NCI-H2107 treated with DMSO at 0.1 percent for 48 hours (cell line): Measurements from ENCODE around the gene ZC3H7A.
"Not testable (repeated sequence)": the region's sequence is repeated elsewhere in the genome, so short reads cannot be mapped to it uniquely, and the experiment has no call there.

Experiments used
- DNase-seq: peaks from one replicate; lab custom pipeline; 2025; ENCODE audit not compliant: unreplicated experiment; lab: John Stamatoyannopoulos, UW

ZC3H7A gene

GRCh38 chr16:11797166-11797956 lies at the start of gene ZC3H7A:
ZC3H7A (minus strand) TSS chr16:11797258; CDS start chr16:11782354, 14,904 bp downstream.
- peak; percentile 78 for DNase-seq

DNA sequence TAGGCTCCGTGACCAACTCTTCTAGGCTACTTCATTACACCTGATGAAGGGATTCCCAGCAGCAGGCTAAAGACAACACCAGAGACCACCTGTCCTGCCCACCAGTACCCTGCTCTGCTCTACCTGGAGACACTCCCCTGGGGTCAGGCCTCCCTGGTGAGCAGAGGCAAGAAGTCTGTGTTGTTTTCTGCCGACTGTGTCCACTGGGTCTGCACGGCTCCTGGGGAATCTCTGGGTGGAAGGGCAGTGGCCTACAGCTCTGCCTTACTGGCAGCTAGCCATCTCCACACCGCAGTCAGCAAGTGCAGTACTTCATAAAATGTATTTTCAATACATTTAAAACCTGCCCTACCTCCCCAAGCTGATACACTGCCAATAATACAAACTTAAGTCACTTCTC lies 47.4 kb upstream of the ZC3H7A start:
- no peak for DNase-seq

DNA sequence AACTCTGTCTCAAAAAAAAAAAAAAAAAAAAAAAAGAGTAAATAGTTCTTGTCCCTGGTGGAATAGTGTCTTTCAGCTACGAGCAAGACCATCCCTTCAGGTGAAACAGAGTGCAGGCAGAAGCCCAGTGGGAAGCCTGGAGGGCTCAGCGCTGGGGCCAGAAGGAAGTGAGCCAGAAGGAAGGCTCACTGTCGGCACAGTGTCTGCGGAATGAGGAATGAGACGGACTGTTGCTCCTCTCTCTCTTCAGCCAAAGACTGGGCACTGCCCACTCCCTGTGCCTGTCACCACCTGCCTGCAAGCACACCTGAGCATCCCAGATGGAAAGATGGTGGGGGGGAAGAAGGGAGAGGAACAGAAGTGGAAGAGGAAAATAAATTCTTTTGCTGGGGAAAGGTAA lies 46.8 kb upstream of the ZC3H7A start:
- no peak for DNase-seq

DNA sequence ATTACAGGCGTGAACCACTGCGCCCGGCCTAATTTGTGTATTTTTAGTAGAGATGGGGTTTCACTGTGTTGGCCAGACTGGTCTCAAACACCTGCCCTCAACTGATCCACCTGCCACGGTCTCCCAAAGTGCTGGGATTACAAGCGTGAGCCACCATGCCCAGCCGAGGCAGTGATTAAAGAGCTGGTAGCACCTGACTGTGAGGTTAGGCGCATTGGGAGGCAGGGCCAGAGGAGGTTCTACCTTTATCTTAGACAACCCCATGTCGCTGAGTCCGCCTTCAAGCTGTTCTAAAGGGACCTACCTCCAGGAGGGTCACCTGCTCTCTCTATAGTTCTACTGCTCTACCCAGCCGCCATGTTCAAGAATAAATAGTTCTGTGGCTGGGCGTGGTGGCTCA lies 46.1 kb upstream of the ZC3H7A start:
- no peak for DNase-seq

DNA sequence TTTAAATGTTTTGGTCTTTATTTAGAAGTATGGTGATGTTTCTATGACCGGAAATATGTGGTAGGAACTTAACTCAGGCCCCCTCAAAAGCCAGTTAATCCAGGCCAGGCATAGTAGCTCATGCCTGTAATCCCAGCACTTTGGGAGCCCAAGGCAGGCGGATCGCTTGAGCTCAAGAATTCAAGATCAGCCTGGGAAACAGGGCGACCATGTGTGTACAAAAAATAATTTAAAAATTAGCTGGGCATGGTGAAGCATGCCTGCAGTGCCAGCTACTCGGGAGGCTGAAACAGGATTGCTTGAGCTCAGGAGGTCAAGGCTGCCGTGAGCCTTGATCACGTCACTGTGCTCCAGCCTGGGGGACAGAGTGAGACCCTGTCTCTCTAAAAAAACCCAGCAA lies 44.0 kb upstream of the ZC3H7A start:
- no peak for DNase-seq

GRCh38 chr16:11836650-11837244 lies 39.7 kb upstream of the ZC3H7A start:
- DNase-seq: no peak

- no peak for DNase-seq
These were observed 39.0 kb upstream of the ZC3H7A start for GRCh38 chr16:11835891-11836649.

GRCh38 chr16:11835309-11835708 lies 38.3 kb upstream of the ZC3H7A start:
- no peak for DNase-seq

DNA sequence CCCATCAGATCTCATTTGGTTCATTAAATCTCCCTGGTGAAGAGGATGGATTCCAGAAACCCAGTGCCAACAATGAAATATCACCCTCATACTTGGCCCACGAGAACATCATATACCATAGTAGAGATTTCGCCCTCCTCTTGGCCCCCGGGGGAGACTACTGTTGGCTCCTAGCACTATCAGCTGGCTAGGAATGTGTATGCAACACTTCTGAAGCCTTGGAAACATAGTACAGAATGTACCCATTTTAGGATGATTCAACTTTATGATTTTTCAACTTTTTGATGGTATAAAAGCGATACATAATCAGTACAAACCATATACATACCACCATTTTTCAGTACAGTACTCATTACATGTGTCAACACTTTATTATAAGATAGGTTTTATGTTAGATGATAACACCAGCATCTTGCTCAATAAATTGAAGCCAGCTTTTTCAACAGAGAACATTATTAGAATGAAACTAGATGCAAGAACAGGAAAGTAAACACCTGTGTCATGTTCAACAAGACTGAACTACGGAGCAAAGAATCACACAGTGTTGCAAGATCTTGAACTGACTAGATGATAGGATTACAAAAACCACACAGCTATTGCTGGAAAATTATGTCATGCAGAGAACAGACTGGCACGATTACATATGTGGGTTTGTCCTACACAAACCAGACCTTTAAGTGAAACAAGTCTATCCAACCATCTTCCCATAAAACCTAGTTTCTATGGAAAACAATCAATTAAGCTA lies 37.1 kb upstream of the ZC3H7A start:
- peak; percentile 80 for DNase-seq

DNA sequence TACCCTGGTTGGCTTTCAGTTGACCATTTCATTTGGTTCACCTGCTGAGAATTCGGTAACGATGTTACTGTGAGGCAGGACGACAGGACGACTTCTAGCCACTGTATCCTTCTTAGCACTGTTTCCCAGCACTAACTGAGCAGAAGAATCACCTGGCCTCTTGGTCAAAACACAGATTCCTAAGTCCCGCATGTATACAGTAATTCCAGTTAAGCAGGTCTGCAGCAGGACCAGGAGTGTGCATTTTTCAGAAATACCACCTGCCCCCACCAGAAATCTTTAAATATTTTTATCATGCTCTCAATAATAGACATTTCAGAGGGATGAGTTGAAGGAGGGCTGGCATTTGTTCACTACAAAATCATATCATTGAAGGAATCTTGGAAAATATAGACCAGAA lies 31.6 kb upstream of the ZC3H7A start:
- DNase-seq: no peak

- not testable (repeated sequence) for DNase-seq
These were observed 28.6 kb upstream of the ZC3H7A start for GRCh38 chr16:11825520-11826165.

DNA sequence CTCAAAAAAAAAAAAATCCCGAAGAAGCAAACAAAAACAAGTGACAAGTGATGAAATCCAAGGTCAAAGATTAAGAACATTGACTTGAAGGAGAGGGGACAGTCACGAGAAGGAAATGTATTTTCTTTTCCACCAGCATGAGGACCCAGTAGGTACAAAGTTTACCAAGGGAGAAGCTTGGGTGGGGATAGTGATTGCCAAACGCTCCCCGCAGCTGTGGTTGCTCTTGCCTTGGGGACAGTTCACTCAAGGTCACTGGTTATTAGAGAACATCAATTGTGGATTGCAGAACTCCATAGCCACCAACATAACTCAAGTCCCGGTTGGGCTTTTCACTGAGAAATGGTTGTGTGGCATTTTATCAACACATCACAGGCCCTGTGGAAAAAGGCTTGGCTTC lies 27.3 kb upstream of the ZC3H7A start:
- no peak for DNase-seq

DNA sequence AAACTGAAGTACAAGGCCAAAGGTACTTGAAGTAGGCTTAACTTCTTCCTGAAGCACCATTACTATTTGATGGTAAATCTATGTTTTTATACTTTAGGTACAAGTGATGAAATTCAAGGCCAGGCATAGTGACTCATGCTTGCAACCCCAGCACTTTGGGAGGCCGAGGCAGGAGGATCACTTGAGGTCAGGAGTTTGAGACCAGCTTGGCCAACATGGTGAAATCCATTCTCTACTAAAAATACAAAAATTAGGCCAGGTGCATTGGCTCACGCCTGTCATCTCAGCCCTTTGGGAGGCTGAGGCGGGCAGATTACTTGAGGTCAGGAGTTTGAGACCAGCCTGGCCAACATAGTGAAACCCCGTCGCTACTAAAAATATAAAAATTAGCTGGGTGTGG lies 26.6 kb upstream of the ZC3H7A start:
- not testable (repeated sequence) for DNase-seq

DNA sequence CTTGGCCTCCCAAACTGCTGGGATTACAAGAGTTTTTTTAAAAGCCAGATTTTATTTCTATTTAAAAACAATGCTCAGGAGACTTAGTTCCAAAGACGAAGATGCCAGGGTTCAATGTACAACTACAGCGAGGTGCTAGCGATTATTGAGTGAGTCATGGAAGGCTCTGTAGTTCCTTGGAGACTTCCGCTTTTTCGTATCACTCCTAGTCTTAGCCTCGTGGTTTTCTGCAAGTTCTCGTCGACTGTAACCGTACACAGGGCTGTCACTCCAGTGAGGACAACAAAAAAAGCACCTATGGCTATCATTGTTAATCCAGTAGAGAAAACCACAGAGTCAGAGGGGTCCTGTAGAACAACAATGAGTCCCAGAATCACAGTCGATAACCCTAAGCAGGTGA lies 22.7 kb upstream of the ZC3H7A start:
- DNase-seq: peak; percentile 22

DNA sequence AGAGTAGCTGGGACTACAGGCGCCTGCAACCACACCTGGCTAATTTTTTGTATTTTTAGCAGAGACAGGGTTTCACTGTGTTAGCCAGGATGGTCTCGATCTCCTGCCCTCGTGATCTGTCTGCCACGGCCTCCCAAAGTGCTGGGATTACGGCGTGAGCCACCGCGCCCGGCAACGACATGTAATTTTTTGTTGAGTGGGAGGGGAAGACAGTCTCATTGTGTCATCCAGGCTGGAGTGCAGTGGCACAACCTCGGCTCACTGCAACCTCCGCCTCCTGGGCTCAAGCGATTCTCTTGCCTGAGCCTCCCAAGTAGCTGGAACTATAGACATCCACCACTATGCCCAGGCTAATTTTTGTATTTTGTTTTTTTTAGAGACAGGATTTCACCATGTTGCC lies 21.9 kb upstream of the ZC3H7A start:
- not testable (repeated sequence) for DNase-seq

- no peak for DNase-seq
These were observed 19.1 kb upstream of the ZC3H7A start for GRCh38 chr16:11816123-11816522.

- DNase-seq: not testable (repeated sequence)
These were observed 17.7 kb upstream of the ZC3H7A start for GRCh38 chr16:11814800-11815199.

GRCh38 chr16:11806721-11807120 lies 9.7 kb upstream of the ZC3H7A start:
- no peak for DNase-seq

GRCh38 chr16:11805556-11805955 lies 8.5 kb upstream of the ZC3H7A start:
- no peak for DNase-seq

DNA sequence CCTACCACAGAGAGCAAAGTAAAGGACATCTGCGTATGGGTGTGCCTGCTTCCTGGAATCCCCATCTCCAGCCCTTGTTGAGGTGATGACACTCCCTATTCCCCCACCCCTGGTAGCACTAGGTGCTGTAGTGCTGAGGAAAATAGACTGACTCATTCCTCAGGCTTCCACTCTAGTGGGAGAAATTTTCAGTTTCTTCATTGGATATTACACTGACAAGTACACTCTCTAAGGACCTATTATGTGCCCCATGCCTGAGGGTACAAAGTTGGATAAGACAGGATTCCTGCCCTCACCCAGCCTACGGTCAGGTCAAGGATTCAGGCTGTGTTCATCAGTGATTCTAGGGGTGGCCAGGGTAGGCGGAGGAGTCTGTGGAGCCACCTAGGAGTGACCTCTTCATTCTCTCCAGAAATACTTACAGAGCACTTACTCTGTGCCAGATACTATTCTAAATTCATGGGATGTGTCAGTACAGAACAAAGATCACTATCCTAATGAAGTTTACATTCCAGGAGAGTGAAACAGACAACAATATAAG lies 4.5 kb upstream of the ZC3H7A start:
- DNase-seq: no peak

DNA sequence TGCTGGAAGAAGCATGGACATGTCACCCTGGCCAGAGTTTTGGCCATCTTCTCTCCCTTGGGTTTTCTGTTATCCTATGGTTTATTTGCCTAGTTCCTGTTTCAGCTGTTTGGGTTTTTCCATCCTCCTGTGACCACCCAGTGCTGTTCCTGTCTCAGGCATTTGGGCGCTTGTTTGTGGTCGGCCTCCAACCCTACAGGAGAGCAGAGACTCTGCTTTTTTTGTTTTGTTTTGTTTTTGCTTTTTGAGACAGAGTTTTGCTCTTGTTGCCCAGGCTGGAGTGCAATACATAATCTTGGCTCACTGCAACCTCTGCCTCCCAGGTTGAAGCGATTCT lies 3.3 kb upstream of the ZC3H7A start:
- DNase-seq: no peak
